Fibroblast of the aortic adventitia (primary cell): ENCODE measurements around the gene CDCA8. TPM values are rescaled to one million over a fixed set of nuclear protein-coding genes. Genes with fewer than 3 reads are reported as not detected.

Experiments used
- DNase-seq: peaks from one replicate; pipeline ENCODE4 v3.0.0-alpha.2; 2010; ENCODE audit warnings: low read depth
- H3K4me3 ChIP-seq: 2 replicates; pipeline ENCODE4 v1.5.1; 2011; ENCODE audit warnings: low read depth, mild to moderate bottlenecking, control low read depth, low read length, moderate library complexity
- CTCF ChIP-seq: IDR thresholded peaks from 2 replicates; pipeline ENCODE4 v1.5.1; 2011; ENCODE audit warnings: mild to moderate bottlenecking, low read length, control low read depth, inconsistent platforms; ENCODE audit not compliant: insufficient read depth
- total RNA-seq: library from RNA; depleted of rRNA; stranded (reverse); fragments of >200 nt; gene quantifications from 2 replicates; pipeline ENCODE4 v1.2.3, GENCODE V29; 2012; ENCODE audit warnings: low replicate concordance

The CDCA8 gene
- 0.25 and 12.8 TPM in 2 replicates for total RNA-seq

- peak within 1 kb of the TSS; percentile 97 for H3K4me3 ChIP-seq
- peak; percentile 96 for DNase-seq
- TF ChIP-seq CTCF: peak; percentile 59
Measured at GRCh38 chr1:37692078-37692833, at the start of gene CDCA8. Gene CDCA8, plus strand, starts transcription at chr1:37692516. Its CDS starts 175 bp downstream, at chr1:37692691.

GRCh38 chr1:37647281-37647680 lies 45.0 kb upstream of the CDCA8 start:
- DNase-seq: no peak
- H3K4me3 ChIP-seq: no peak overlapping the region
- no peak for TF ChIP-seq CTCF

- no peak for TF ChIP-seq CTCF
- DNase-seq: no peak
Measured at GRCh38 chr1:37650173-37650572, 42.1 kb upstream of the CDCA8 start.

GRCh38 chr1:37650721-37651120 lies 41.6 kb upstream of the CDCA8 start:
- TF ChIP-seq CTCF: no peak
- no peak overlapping the region for H3K4me3 ChIP-seq
- no peak for DNase-seq

More at GRCh38 chr1:37650173-37650572, 42.1 kb upstream of the CDCA8 start:
- H3K4me3 ChIP-seq: no peak overlapping the region

GRCh38 chr1:37651803-37652202 lies 40.5 kb upstream of the CDCA8 start:
- no peak for TF ChIP-seq CTCF
- no peak overlapping the region for H3K4me3 ChIP-seq

GRCh38 chr1:37652976-37653375 lies 39.3 kb upstream of the CDCA8 start:
- no peak for DNase-seq
- no peak for TF ChIP-seq CTCF
- no peak overlapping the region for H3K4me3 ChIP-seq

More at GRCh38 chr1:37651803-37652202, 40.5 kb upstream of the CDCA8 start:
- no peak for DNase-seq

GRCh38 chr1:37653906-37654305 lies 38.4 kb upstream of the CDCA8 start:
- no peak overlapping the region for H3K4me3 ChIP-seq
- DNase-seq: no peak
- no peak for TF ChIP-seq CTCF
